Ishikawa (cell line): ENCODE data around the gene IL3RA.

Experiments used
- CEBPB ChIP-seq: IDR thresholded peaks from 2 replicates; pipeline ENCODE4 v1.6.1; 2012
- CREB1 ChIP-seq: IDR thresholded peaks from 2 replicates; pipeline ENCODE4 v1.6.1; 2012; ENCODE audit warnings: low read depth
- EGR1 ChIP-seq: IDR thresholded peaks from 2 replicates; pipeline ENCODE4 v1.6.1; 2012
- EP300 ChIP-seq: IDR thresholded peaks from 2 replicates; pipeline ENCODE4 v1.6.1; 2012; ENCODE audit warnings: borderline replicate concordance
- FOXM1 ChIP-seq: IDR thresholded peaks from 2 replicates; pipeline ENCODE4 v1.6.1; 2012; ENCODE audit warnings: low read depth, borderline replicate concordance
- NFIC ChIP-seq: IDR thresholded peaks from 2 replicates; pipeline ENCODE4 v1.6.1; 2012
- RAD21 ChIP-seq: IDR thresholded peaks from 2 replicates; pipeline ENCODE4 v1.6.1; 2012; ENCODE audit warnings: low read depth
- TAF1 ChIP-seq: IDR thresholded peaks from 2 replicates; pipeline ENCODE4 v1.6.1; 2012; ENCODE audit warnings: low read depth, mild to moderate bottlenecking
- TCF12 ChIP-seq: IDR thresholded peaks from 2 replicates; pipeline ENCODE4 v1.6.1; 2012; ENCODE audit warnings: low read depth
- TEAD4 ChIP-seq: IDR thresholded peaks from 2 replicates; pipeline ENCODE4 v1.6.1; 2012
- YY1 ChIP-seq: IDR thresholded peaks from 2 replicates; pipeline ENCODE4 v1.6.1; 2012; ENCODE audit warnings: low read depth
- ZBTB7A ChIP-seq: IDR thresholded peaks from 2 replicates; pipeline ENCODE4 v1.6.1; 2012; ENCODE audit warnings: low read depth
- TF ChIP-seq, protein P1 (sequence below): IDR thresholded peaks from 2 replicates; pipeline ENCODE4 v1.6.1; 2012
- TF ChIP-seq, protein P2 (sequence below): IDR thresholded peaks from 2 replicates; pipeline ENCODE4 v1.6.1; 2012
- TF ChIP-seq, protein P3 (sequence below): IDR thresholded peaks from 2 replicates; pipeline ENCODE4 v1.6.1; 2012; ENCODE audit warnings: low read depth, mild to moderate bottlenecking

IL3RA gene

GRCh38 chrX:1389993-1390285 is 53.4 kb downstream of the IL3RA start:
- no peak for TF ChIP-seq CEBPB
- TF ChIP-seq, protein P1, sequence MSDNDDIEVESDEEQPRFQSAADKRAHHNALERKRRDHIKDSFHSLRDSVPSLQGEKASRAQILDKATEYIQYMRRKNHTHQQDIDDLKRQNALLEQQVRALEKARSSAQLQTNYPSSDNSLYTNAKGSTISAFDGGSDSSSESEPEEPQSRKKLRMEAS = no peak
- no peak for TF ChIP-seq RAD21
- TF ChIP-seq EP300 = no peak
- no peak for TF ChIP-seq TEAD4
- no peak for TF ChIP-seq NFIC
- TF ChIP-seq, protein P2, sequence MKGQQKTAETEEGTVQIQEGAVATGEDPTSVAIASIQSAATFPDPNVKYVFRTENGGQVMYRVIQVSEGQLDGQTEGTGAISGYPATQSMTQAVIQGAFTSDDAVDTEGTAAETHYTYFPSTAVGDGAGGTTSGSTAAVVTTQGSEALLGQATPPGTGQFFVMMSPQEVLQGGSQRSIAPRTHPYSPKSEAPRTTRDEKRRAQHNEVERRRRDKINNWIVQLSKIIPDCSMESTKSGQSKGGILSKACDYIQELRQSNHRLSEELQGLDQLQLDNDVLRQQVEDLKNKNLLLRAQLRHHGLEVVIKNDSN = no peak
- no peak for TF ChIP-seq CREB1
- no peak for TF ChIP-seq EGR1
- TF ChIP-seq, protein P3, sequence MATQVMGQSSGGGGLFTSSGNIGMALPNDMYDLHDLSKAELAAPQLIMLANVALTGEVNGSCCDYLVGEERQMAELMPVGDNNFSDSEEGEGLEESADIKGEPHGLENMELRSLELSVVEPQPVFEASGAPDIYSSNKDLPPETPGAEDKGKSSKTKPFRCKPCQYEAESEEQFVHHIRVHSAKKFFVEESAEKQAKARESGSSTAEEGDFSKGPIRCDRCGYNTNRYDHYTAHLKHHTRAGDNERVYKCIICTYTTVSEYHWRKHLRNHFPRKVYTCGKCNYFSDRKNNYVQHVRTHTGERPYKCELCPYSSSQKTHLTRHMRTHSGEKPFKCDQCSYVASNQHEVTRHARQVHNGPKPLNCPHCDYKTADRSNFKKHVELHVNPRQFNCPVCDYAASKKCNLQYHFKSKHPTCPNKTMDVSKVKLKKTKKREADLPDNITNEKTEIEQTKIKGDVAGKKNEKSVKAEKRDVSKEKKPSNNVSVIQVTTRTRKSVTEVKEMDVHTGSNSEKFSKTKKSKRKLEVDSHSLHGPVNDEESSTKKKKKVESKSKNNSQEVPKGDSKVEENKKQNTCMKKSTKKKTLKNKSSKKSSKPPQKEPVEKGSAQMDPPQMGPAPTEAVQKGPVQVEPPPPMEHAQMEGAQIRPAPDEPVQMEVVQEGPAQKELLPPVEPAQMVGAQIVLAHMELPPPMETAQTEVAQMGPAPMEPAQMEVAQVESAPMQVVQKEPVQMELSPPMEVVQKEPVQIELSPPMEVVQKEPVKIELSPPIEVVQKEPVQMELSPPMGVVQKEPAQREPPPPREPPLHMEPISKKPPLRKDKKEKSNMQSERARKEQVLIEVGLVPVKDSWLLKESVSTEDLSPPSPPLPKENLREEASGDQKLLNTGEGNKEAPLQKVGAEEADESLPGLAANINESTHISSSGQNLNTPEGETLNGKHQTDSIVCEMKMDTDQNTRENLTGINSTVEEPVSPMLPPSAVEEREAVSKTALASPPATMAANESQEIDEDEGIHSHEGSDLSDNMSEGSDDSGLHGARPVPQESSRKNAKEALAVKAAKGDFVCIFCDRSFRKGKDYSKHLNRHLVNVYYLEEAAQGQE = no peak
- no peak for TF ChIP-seq YY1
- TF ChIP-seq TAF1 = no peak
- TF ChIP-seq TCF12 = no peak
- TF ChIP-seq FOXM1 = no peak
- TF ChIP-seq ZBTB7A = no peak

- TF ChIP-seq, protein P2 = no peak
- TF ChIP-seq ZBTB7A (no peak), EP300 (no peak), FOXM1 (no peak), TEAD4 (no peak), TAF1 (no peak), TCF12 (no peak), EGR1 (no peak), NFIC (no peak), CEBPB (no peak)
Measured at GRCh38 chrX:1390621-1391369, 54.2 kb downstream of the IL3RA start.

DNA sequence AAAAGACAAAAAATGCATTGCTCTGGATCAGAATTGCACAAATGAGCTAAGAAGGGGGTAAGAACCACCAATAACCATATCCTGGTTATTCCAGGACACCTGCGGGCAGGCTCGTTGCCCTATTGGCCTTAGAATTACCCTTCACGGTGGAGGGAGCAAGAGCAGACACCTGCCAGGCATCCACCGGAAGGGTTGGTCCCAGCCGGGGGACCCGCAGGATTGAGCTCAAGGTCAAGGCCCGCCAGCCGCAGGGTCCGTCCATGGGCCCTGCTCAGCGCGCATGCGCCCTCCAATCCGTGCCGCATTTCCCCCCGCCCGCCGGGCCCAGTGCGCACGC is 54.8 kb downstream of the IL3RA start:
- TF ChIP-seq TCF12 (no peak), TAF1 (no peak)
- TF ChIP-seq, protein P3 = no peak

DNA sequence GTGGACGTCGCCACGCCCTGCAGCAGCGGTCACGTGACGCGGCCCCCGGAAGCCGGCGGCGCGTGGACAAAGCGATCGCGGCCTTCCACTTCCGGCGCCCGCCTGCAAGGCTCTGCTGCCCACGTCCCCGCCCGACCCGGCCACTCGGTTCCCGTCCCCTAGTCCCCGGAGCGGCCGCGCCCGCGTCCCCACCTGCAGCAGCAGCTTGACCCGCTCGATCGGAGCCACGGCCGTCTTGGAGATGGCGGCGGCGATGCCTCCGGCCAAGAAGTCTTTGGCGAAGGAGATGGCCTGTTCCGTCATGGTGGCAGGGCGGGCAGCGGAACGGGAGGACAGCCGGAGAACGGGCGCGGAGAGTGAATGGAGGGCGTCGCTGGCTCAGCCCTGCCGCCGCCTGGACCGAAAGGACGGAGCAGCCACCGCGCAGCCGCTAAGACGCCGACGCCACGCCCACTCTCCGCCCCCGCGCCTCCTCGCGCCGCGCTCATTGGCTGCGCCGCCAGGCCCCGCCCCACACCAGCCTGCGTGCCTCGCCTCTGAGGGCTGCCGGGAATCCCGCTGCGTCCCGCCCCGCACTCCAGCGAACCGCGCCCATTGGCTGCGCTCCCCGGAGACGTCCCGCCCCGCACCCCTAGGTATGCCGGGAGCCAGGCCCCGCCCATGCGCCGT is 55.3 kb downstream of the IL3RA start, which contains the start of gene SLC25A6:
Gene SLC25A6 (minus strand): TSS at position 407 of the 669 bp plus-strand sequence. CDS start 104 bp downstream, at position 303.
- no peak for TF ChIP-seq YY1
- TF ChIP-seq TEAD4 = no peak
- TF ChIP-seq CREB1 = no peak
- TF ChIP-seq EP300 = 0 out of 2 replicates have a peak, but pooled peaks have one; percentile 1
- no peak for TF ChIP-seq FOXM1
- no peak for TF ChIP-seq CEBPB
- TF ChIP-seq TCF12 = 0 out of 2 replicates have a peak, but pooled peaks have one; percentile 15
- TF ChIP-seq NFIC = no peak
- TF ChIP-seq RAD21 = no peak
- TF ChIP-seq TAF1 = peak; percentile 54
- TF ChIP-seq, protein P1 = peak; percentile 39; the same call in 1 of the 2 replicates
- TF ChIP-seq, protein P3 = no peak
- TF ChIP-seq, protein P2 = peak; percentile 97
- no peak for TF ChIP-seq ZBTB7A
- peak; percentile 72 for TF ChIP-seq EGR1
